Measurements from ENCODE around the gene CHAF1B. TPM values are rescaled to one million over a fixed set of nuclear protein-coding genes. Genes with fewer than 3 reads are reported as not detected.

The CHAF1B gene
- total and polyA plus RNA-seq, 2 donors (not counting 3 experiments of a cell fraction or from before 2014, with no cell fraction given), result 7.0 to 13.0 TPM

DNA sequence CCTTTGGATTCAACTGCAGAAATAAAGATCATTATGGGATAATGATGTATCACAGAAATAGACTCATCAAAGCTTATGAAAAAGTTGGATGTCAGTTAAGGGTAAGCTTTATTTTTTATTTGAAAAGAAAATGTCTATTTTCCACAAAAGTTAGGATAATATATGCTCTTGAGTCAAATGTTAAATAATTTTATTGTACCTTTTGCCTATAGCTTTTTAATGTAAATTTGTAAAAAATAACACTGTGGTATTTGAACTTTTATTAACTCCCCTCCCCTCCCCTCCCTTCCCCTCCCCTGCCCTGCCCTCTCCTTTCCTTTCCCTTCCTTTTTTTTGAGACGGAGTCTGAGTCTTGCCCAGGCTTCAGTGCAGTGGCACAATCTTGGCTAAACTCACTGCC, 40.3 kb upstream of the CHAF1B start:
- H3K4me2 ChIP-seq (ENCODE audit: insufficient read depth, low read length), result no peak overlapping the region
- BruUV-seq (replicated peaks), result no TSS peak
- no peaks in the 10 kb centered on the region for H3K4me1 ChIP-seq (ENCODE audit: control insufficient read depth, extremely low read depth, insufficient read depth, low read length)
- no peaks in the 10 kb centered on the region for H3K9me1 ChIP-seq (replicated peaks; ENCODE audit: control insufficient read depth, extremely low read depth, insufficient read depth, low read length)
- CTCF ChIA-PET, result interaction anchor here (0.8 to 1.5 kb wide), 5 partner anchors 11 to 203 kb away, joined by 3 to 5 read pairs (median 4); no protein-coding TSS in a partner anchor
- TF ChIP-seq EZH2 (IDR thresholded peaks at IDR 0.05; ENCODE audit: borderline replicate concordance, low read depth, low read length, severe bottlenecking) (no peak), POLR2AphosphoS5 (IDR thresholded peaks at IDR 0.05; ENCODE audit: insufficient read depth, low read depth, low read length) (no peak), GATA2 (IDR thresholded peaks at IDR 0.05; ENCODE audit: insufficient read depth, insufficient read length, low read depth, low read length) (no peak), FOS (IDR thresholded peaks at IDR 0.05; ENCODE audit: borderline replicate concordance, insufficient read depth, low read length) (no peak), POLR2A (IDR thresholded peaks at IDR 0.05; ENCODE audit: low read depth, low read length) (no peak), MYC (IDR thresholded peaks at IDR 0.05; ENCODE audit: low read depth, low read length) (no peak), CTCF (IDR thresholded peaks at IDR 0.05; ENCODE audit: extremely low read depth in 1 of 2, insufficient read depth in 1 of 2, low read depth in 1 of 2, low read length in 2 of 2) (no peak), JUN (IDR thresholded peaks at IDR 0.05; ENCODE audit: borderline replicate concordance, insufficient read depth, insufficient read length, low read depth) (no peak)
- TF ChIP-seq, protein P1, sequence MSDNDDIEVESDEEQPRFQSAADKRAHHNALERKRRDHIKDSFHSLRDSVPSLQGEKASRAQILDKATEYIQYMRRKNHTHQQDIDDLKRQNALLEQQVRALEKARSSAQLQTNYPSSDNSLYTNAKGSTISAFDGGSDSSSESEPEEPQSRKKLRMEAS (IDR thresholded peaks at IDR 0.05; ENCODE audit: insufficient read depth, insufficient read length), result no peak
- H4K20me1 ChIP-seq (replicated peaks; ENCODE audit: control insufficient read depth, extremely low read depth, insufficient read depth, low read length), result no peaks in the 10 kb centered on the region
- H3K9me3 ChIP-seq (replicated peaks; ENCODE audit: control insufficient read depth, insufficient read depth, low read length), result no peaks in the 10 kb centered on the region
- H3K9ac ChIP-seq (replicated peaks; ENCODE audit: extremely low read depth, insufficient read depth, low read length), result no peak overlapping the region
- no peak overlapping the region for H3K4me3 ChIP-seq (replicated peaks in 1 of 3; ENCODE audit: insufficient read depth in 1 of 3, low read depth in 1 of 3, low read length in 3 of 3)
- H2AFZ ChIP-seq (ENCODE audit: low read depth, low read length), result no peak overlapping the region
- dilution Hi-C loops (cut with MboI; ENCODE audit: extremely low pct_ligation_motif_present, low sequenced_read_pairs) (no loop called here), intact Hi-C loops (cut with micrococcal nuclease) (no loop called here)
- DNase-seq (ENCODE audit: low read depth, low spot score) (no peak), FAIRE-seq (no peak)
- H3K79me2 ChIP-seq (ENCODE audit: control insufficient read depth, insufficient read depth, low read length), result no peaks in the 10 kb centered on the region
- no peak overlapping the region for H3K27ac ChIP-seq (ENCODE audit: insufficient read depth, low read depth, low read length)
- POLR2A ChIA-PET, result no interaction called here
- H3K27me3 ChIP-seq (ENCODE audit: control insufficient read depth in 2 of 2, insufficient read depth in 2 of 2, low read length in 2 of 2), result no peaks in the 10 kb centered on the region
- H3K36me3 ChIP-seq (ENCODE audit: control insufficient read depth in 2 of 2, extremely low read depth in 1 of 2, insufficient read depth in 2 of 2, low read length in 2 of 2), result peaks cover 19 to 21% of the 10 kb centered on the region in 2 experiments
